Right atrium auricular region (tissue), 2 donors: ENCODE data around the gene KCP. TPM values are rescaled to one million over a fixed set of nuclear protein-coding genes. Genes with fewer than 3 reads are reported as not detected.
A peak's percentile ranks its signal among the peaks of the same experiment; 100 is the strongest.

ENCODE experiments used
- DNase-seq: peaks from one replicate; pipeline ENCODE4 v3.0.0-alpha.2; 2019; ENCODE audit warnings: low spot score
- H3K27ac ChIP-seq, 2 donors: fragments of 200-600 bp; sonication (generic); 1 replicate in 1 of 2; 2 replicates in 1 of 2; pipeline ENCODE4 v1.5.1; 2016 to 2019
- H3K27me3 ChIP-seq, 2 donors: fragments of 200-600 bp; sonication (generic); one replicate each; pipeline versions ENCODE4 v1.5.1 to v1.6.0; 2017 to 2019
- H3K36me3 ChIP-seq: fragments of 200-600 bp; sonication (generic); one replicate; pipeline ENCODE4 v1.5.1; 2016
- H3K4me1 ChIP-seq, 2 donors: fragments of 200-600 bp; sonication (generic); one replicate each; pipeline versions ENCODE4 v1.5.1 to v1.6.0; 2017 to 2019
- H3K4me3 ChIP-seq, 2 donors: fragments of 200-600 bp; sonication (generic); 1 replicate in 1 of 2; 2 replicates in 1 of 2; pipeline ENCODE4 v1.5.1; 2017 to 2019; ENCODE audit warnings: mild to moderate bottlenecking in 1 of 2, moderate library complexity in 1 of 2
- H3K9me3 ChIP-seq, 2 donors: fragments of 200-600 bp; sonication (generic); one replicate each; pipeline ENCODE4 v1.5.1; 2019
- CTCF ChIP-seq, 2 donors: fragments of 200-600 bp; sonication (generic); IDR thresholded peaks; one replicate each; pipeline ENCODE4 v1.5.1; 2019; ENCODE audit warnings: antibody characterized with exemption in 2 of 2
- total RNA-seq, 2 donors: library from RNA; depleted of rRNA; stranded (reverse); fragments of >200 nt; gene quantifications; one replicate each; pipeline ENCODE4 v1.1.0, GENCODE V29; 2016

The KCP gene
- total RNA-seq, 2 donors from 2014 or later: not detected

GRCh38 chr7:128940494-128941322 is 30.2 kb upstream of the KCP start:
- peaks cover 0 to 14% of the 10 kb centered on the region in 2 donors for H3K4me1 ChIP-seq
- H3K9me3 ChIP-seq: no peaks in the 10 kb centered on the region
- no peak for TF ChIP-seq CTCF (IDR thresholded peaks at IDR 0.05)
- no peaks in the 10 kb centered on the region for H3K27me3 ChIP-seq
- no peak for DNase-seq
- no peaks in the 10 kb centered on the region for H3K36me3 ChIP-seq
- H3K27ac ChIP-seq: no peak overlapping the region
- no peak overlapping the region for H3K4me3 ChIP-seq

- Histone ChIP-seq H3K36me3 (no peaks in the 10 kb centered on the region), H3K27ac (peak overlapping the region in 1 of 2 donors; percentile 43), H3K9me3 (no peaks in the 10 kb centered on the region), H3K27me3 (no peaks in the 10 kb centered on the region), H3K4me1 (peaks cover 0 to 14% of the 10 kb centered on the region in 2 donors), H3K4me3 (peak overlapping the region in 1 of 2 donors; percentile 12)
- no peak for TF ChIP-seq CTCF (IDR thresholded peaks at IDR 0.05)
- no peak for DNase-seq
Measured at GRCh38 chr7:128939861-128940410, 29.4 kb upstream of the KCP start.

GRCh38 chr7:128939075-128939860 is 28.8 kb upstream of the KCP start:
- Histone ChIP-seq H3K36me3 (no peaks in the 10 kb centered on the region), H3K4me1 (peaks cover 0 to 14% of the 10 kb centered on the region in 2 donors), H3K27me3 (no peaks in the 10 kb centered on the region), H3K9me3 (no peaks in the 10 kb centered on the region), H3K4me3 (peak overlapping the region in 1 of 2 donors; percentile 60), H3K27ac (peak overlapping the region in 1 of 2 donors; percentile 43)
- TF ChIP-seq CTCF (IDR thresholded peaks at IDR 0.05): no peak
- DNase-seq: peak; percentile 59

GRCh38 chr7:128938544-128939074 is 28.1 kb upstream of the KCP start:
- Histone ChIP-seq H3K27ac (no peak overlapping the region), H3K9me3 (no peaks in the 10 kb centered on the region), H3K4me1 (peaks cover 0 to 14% of the 10 kb centered on the region in 2 donors), H3K4me3 (peak overlapping the region; percentile 33 to 60), H3K27me3 (no peaks in the 10 kb centered on the region), H3K36me3 (no peaks in the 10 kb centered on the region)
- no peak for DNase-seq
- TF ChIP-seq CTCF (IDR thresholded peaks at IDR 0.05): no peak

- Histone ChIP-seq H3K36me3 (no peaks in the 10 kb centered on the region), H3K4me3 (peak within 1 kb of the TSS; percentile 33 to 60), H3K9me3 (no peaks in the 10 kb centered on the region), H3K27me3 (no peaks in the 10 kb centered on the region), H3K27ac (peak within 1 kb of the TSS in 1 of 2 donors; percentile 45), H3K4me1 (peaks cover 0 to 14% of the 10 kb centered on the region in 2 donors)
- DNase-seq: no peak
- TF ChIP-seq CTCF (IDR thresholded peaks at IDR 0.05): no peak
Measured at GRCh38 chr7:128937647-128938543, 27.4 kb upstream of the KCP start, which contains the start of gene IRF5. TSS of gene IRF5 (plus strand) at chr7:128937927. CDS start at chr7:128942082, 4,155 bp downstream.
